Pancreas (tissue), 10 donors: Measurements from ENCODE around the gene ULK4. TPM values are rescaled to one million over a fixed set of nuclear protein-coding genes. Genes with fewer than 3 reads are reported as not detected.

ENCODE experiments used
- ATAC-seq, 4 donors: fragments of 200-7000 bp; cut with Tn5 transposase; one replicate each; pipeline versions ENCODE4 v1.8.0 to v1.9.1; 2020; ENCODE audit warnings: mild to moderate bottlenecking in 4 of 4, moderate library complexity in 4 of 4
- DNase-seq, 6 donors: peaks; one replicate each; pipeline ENCODE4 v3.0.0-alpha.2; 2020
- FAIRE-seq: peaks from 2 replicates; lab custom pipeline; 2012; peaks lifted over from hg19 to GRCh38; lab: Jason Lieb, UNC
- H3K27ac ChIP-seq, 4 donors: fragments of 200-600 bp; sonication (generic); 1 replicate in 3 of 4; 2 replicates in 1 of 4; pipeline versions ENCODE4 v1.5.0 to v1.8.0; 2020
- H3K27me3 ChIP-seq, 4 donors: fragments of 200-600 bp; one replicate each; pipeline ENCODE4 v1.8.0; 2021
- H3K36me3 ChIP-seq, 3 donors: fragments of 200-600 bp; sonication (generic) in 1 of 3; one replicate each; pipeline versions ENCODE4 v1.5.0 to v1.8.0; 2020 to 2021
- H3K4me1 ChIP-seq, 3 donors: fragments of 200-600 bp; one replicate each; pipeline ENCODE4 v1.8.0; 2021
- H3K4me3 ChIP-seq, 4 donors: fragments of 200-600 bp; sonication (generic) in 2 of 4; one replicate each; pipeline versions ENCODE4 v1.5.0 to v1.8.0; 2020 to 2021
- H3K9me3 ChIP-seq, 4 donors: fragments of 200-600 bp; one replicate each; pipeline ENCODE4 v1.8.0; 2021
- CTCF ChIP-seq, 4 donors: fragments of 200-600 bp; sonication (generic) in 3 of 4; IDR thresholded peaks; one replicate each; pipeline versions ENCODE4 v1.5.0 to v1.8.0; 2021; ENCODE audit warnings: antibody characterized with exemption in 4 of 4
- WGBS, 2 donors: extraction: QIAGEN DNeasy Blood & Tissue Kit; methylation state at CpG; one replicate each; pipeline ENCODE4 v1.1.7; 2013; 5-methylcytosine and 5-hydroxymethylcytosine counted together
- intact Hi-C, 3 donors: fragments of 100-400 bp; cut with DNase I; formaldehyde crosslinking; loops; one replicate each; pipeline versions ENCODE4 v1.11.1 to v1.14.2; 2022
- polyA plus RNA-seq, 2 donors: library from polyadenylated mRNA; stranded (reverse); fragments of 200-250 nt; gene quantifications; one replicate each; pipeline ENCODE4 v1.2.3, GENCODE V29; 2013
- total RNA-seq, 6 donors: library from RNA; stranded (reverse); fragmentation: NEBNext Ultra II Directional in 4 of 6; extraction: Animal tissue kit (Norgen Biotek cat#: 25700) in 4 of 6; gene quantifications; one replicate each; pipeline versions ENCODE4 v1.2.1 to v1.2.4, GENCODE V29; 2021 to 2023
- donor health status: healthy with polysubstance abuse.
- donor health status: DM: no; HTN: no; CAD: no; lungs with moderate emphysema.
- donor health status: DM: no; HTN: no; CAD: no.
- donor health status: control.
- donor health status: control.
- donor health status: Bipolar disorder and iron deficiency.
- donor health status: DM: yes; HTN: yes; CAD: no.
- donor health status: DM: no; HTN: no; CAD: no.
- donor health status: DM: no; HTN: no; CAD: no.
- donor health status: DM: yes; HTN: yes; CAD: no.

ULK4 gene
- total and polyA plus RNA-seq, 8 donors = 2.3 to 8.6 (median 4.2) TPM

- 85 to 98% methylated on average over 4 of the region's 4 CpGs for WGBS, 2 donors
- ATAC-seq (no peak), FAIRE-seq (no peak), DNase-seq (no peak)
- intact Hi-C loops = no loop called here
- Histone ChIP-seq H3K36me3 (no peaks in the 10 kb centered on the region), H3K9me3 (no peaks in the 10 kb centered on the region), H3K4me1 (no peaks in the 10 kb centered on the region), H3K4me3 (no peak overlapping the region), H3K27me3 (no peaks in the 10 kb centered on the region), H3K27ac (no peak overlapping the region)
- TF ChIP-seq CTCF (IDR thresholded peaks at IDR 0.05) = no peak
These were observed 40.9 kb upstream of the ULK4 start for GRCh38 chr3:42002790-42003189.

GRCh38 chr3:42001777-42002176 lies 39.9 kb upstream of the ULK4 start:
- Histone ChIP-seq H3K27me3 (no peaks in the 10 kb centered on the region), H3K27ac (no peak overlapping the region), H3K4me1 (no peaks in the 10 kb centered on the region), H3K36me3 (no peaks in the 10 kb centered on the region), H3K4me3 (no peak overlapping the region), H3K9me3 (no peaks in the 10 kb centered on the region)
- DNase-seq (no peak), ATAC-seq (no peak), FAIRE-seq (no peak)
- no peak for TF ChIP-seq CTCF (IDR thresholded peaks at IDR 0.05)
- 93 to 96% methylated on average over 1 of the region's 1 CpG for WGBS, 2 donors
- intact Hi-C loops = no loop called here

- Histone ChIP-seq H3K4me3 (no peak overlapping the region), H3K27me3 (no peaks in the 10 kb centered on the region), H3K27ac (no peak overlapping the region), H3K4me1 (no peaks in the 10 kb centered on the region), H3K9me3 (no peaks in the 10 kb centered on the region), H3K36me3 (no peaks in the 10 kb centered on the region)
- 64 to 82% methylated on average over 1 of the region's 1 CpG for WGBS, 2 donors
- intact Hi-C loops = no loop called here
- no peak for TF ChIP-seq CTCF (IDR thresholded peaks at IDR 0.05)
- FAIRE-seq = no peak
- ATAC-seq = no peak
- no peak for DNase-seq
These were observed 38.0 kb upstream of the ULK4 start for GRCh38 chr3:41999909-42000308.

- FAIRE-seq = no peak
- Histone ChIP-seq H3K4me1 (no peaks in the 10 kb centered on the region), H3K4me3 (no peak overlapping the region), H3K36me3 (no peaks in the 10 kb centered on the region), H3K9me3 (no peaks in the 10 kb centered on the region), H3K27ac (no peak overlapping the region), H3K27me3 (no peaks in the 10 kb centered on the region)
- no peak for TF ChIP-seq CTCF (IDR thresholded peaks at IDR 0.05)
- WGBS, 2 donors = 61 to 67% methylated on average over 6 of the region's 6 CpGs
- ATAC-seq = no peak
- intact Hi-C loops = no loop called here
- no peak for DNase-seq
These were observed 36.0 kb upstream of the ULK4 start for GRCh38 chr3:41997702-41998550.

GRCh38 chr3:41991437-41991836 lies 29.5 kb upstream of the ULK4 start:
- WGBS, 2 donors = 50 to 62% methylated on average over 3 of the region's 3 CpGs
- intact Hi-C loops = no loop called here
- no peak for FAIRE-seq

More at GRCh38 chr3:41991437-41991836, 29.5 kb upstream of the ULK4 start:
- no peaks in the 10 kb centered on the region for H3K4me1 ChIP-seq
- no peaks in the 10 kb centered on the region for H3K27me3 ChIP-seq
- no peak for ATAC-seq
- TF ChIP-seq CTCF (IDR thresholded peaks at IDR 0.05) = no peak
- no peaks in the 10 kb centered on the region for H3K9me3 ChIP-seq
- H3K36me3 ChIP-seq = no peaks in the 10 kb centered on the region
- no peak for DNase-seq
- H3K27ac ChIP-seq = no peak overlapping the region
- no peak overlapping the region for H3K4me3 ChIP-seq
